HG02943 (cell line): ENCODE results near the gene CLRN3.

ENCODE experiments used
- ATAC-seq: cut with Tn5 transposase; IDR thresholded peaks from one replicate; pipeline ENCODE4 v1.9.1; 2021; ENCODE audit warnings: mild to moderate bottlenecking, low read depth, moderate library complexity; ENCODE audit not compliant: unreplicated experiment

CLRN3 gene

DNA sequence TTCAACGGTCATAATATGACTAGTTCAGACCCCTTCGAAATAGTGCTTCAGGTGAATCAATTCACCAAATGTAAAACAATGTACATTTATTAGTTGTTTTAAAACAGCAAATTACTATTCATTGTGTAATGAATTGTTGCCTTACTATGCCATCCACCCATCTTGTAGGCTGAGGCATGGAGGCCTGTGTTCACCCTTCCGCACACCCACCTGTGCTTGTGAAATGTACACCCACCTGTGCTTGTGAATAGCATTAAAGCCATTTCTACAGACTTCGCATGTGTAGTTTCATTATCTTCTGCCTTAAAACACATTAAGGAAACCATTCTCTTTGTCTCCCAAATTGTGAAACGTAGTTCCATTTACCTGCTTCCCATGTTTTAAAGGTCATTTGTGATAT is 16.8 kb downstream of the CLRN3 start:
- ATAC-seq, result no peak

DNA sequence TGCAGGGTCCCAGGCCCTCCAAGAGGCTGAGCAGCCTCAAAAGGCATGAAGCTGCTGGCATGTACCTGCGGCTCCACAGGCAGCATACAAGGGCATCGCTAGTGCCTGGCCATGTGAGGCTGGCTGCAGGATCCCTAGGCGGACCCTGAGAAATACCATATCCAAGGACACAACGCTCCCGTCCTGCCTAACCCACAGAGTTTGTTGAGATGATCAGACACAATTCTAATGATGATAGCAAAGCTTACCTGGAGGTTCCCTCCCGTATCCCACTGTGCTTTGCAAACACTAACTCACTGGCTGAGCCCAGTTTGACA is 17.3 kb downstream of the CLRN3 start:
- no peak for ATAC-seq

DNA sequence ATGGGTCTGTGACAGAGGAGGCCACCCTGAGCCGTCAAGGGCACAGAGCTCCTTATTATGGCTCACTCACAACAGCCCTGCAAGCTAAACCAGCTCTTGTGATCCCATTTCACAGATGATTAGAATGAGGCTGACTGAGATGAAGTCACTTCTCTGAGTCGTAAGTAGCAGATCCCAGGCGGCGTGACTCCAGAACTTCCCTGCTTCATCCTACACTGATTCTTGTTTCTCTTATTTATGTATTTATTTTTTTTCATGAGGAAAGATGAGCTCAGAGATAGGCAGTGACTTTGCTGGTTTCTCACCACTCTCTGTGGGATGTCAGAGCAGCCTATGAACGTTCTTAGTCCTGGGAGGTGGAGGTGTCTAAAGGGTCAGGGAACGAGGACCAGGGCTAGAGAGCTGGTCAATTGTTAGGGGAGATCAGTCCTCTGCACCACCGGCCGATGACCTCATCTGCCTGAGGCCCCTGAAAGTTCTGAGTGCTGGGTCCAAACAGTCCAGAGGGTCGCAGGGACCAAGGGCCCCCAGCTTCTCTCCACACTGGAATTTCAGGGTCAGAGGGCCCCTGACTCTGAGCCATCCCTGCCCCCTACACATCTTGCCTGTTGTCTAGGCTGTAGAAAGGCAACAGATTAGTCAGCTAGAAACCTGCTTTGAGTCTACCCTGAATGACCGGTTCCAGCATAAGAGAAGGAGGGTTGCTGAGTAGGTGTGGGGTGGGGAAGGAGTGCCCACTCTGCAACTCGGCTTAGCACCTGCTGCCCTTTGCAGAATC is 17.9 kb downstream of the CLRN3 start:
- ATAC-seq, result no peak

DNA sequence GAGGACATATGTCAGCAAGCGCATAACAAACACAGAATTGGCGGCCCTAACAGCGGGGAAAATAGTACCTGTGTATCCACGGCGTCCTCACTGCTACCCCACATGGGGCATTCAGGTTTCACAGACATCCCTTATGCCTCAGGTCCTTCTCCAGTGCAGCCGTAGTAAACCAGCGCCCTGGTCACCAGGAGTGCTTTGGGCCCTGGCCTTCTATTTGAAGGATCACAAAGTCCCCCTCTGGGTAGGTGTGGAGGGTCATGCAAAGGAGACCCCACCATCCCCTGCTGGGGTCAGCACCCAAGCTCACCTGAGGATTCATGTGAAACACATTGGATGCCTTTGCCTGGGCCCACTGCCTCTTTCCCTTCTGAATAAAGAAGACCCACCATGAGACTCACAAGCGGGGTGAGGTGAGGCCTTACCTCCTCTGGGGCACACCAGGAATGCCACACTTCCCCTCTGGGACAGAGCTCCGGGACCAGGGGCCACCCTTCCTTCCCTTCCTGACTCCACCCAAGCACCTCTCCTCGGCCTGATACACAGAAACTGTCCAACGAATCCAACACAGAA is 18.8 kb downstream of the CLRN3 start:
- ATAC-seq, result no peak

DNA sequence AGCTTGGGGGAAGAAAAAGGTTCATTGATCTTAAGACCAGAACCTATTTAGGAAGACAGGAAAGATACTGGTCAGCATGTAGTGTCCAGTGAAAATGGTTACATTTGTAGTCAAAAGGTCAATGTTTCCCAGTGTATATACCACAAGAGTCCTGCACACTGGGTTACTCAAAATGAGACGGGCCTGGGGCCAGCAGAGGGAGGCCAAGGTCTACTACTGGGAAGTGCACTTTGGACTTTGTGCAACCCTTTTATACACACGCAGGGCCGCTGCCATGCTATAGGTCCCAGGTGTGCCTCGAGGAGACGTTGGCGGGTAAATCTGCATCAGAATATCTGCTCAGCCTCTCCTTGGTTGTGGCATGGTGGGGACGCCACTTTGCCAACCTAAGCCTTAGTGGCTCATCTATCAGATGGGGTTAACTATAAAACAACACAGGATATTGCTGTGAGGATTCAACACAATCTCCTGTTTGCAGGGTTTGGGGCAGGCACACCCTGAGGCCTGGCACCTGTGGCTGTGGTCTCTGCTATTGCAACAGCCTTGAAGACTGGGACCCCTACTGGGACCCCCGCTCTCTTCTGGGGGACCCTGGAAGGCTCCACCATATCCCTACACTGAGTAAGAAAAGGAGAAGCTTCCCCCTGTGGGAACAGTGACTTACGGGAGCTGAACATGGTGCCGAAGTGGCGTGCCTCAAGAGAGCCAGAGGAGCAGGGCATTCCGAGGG is 19.7 kb downstream of the CLRN3 start:
- no peak for ATAC-seq

DNA sequence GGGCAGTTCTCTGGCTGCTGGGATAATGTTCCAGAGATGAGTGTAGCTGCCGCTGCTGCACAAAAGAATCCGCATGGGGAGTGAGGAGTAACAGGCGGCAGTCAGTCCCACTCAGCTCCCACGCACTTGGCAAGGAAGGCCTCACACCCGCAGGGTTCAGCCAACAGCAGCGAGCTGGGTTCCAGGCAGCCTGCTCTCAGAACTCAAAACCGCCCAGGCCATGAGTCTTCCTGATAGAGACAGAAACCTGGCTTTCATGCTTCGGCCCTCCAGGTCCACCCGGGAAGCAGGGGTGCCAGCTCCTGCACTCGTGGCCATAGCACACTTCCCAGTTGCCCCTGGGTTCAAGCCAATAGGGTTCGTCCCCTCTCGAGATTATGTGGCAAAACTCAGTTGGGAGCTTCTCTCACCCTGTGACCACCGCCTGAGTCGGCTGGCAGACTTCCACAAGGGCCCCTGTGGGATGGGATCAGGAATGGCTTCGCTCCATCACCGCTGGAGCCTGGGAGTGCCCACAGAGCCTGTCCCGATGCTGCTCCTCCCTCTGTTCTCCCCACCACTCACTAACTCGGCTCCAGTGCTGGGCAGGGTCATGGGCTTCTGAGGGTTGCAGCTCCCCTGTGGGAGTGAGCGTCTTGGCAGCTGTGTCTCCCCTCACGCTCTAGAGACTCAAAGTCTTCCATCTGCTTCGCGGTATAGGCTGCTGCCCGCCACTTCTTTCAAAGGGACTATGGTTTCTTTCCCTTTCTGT is 20.6 kb downstream of the CLRN3 start:
- ATAC-seq, result no peak

DNA sequence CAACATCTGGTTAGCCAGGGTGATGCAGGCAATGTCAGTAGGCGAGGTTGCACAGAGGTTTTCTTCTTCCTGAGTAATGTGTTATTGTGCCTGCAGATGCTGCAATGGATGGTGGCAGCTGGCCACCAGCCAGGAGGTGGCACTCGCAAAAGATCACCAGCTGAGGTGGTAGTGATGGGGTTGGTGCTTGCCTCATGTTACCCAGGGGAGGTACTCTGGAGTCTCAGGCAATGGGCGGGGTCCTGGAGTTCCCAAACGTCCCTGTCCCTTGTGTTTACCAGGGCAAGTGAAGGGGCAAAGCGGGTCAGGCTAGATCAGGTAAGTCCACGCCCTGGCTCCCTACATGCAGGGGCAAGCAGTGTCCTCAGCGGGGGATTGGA is 21.1 kb downstream of the CLRN3 start:
- no peak for ATAC-seq

DNA sequence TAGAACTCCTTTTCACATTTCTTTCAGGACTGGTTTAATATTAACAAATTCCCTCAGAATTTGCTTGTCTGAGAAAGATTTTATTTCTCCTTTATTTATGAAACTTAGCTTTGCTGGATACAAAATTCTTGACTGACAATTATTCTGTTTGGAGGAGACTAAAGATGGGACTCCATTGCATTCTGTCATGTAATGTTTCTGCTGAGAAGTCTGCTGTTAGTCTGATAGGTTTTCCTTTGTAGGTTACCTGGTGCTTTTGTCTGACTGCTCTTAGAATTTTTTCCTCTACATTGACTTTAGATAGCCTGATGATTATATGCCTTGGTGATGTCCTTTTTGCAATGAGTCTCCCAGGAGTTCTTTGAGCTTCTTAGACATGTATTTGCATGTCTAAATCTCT is 23.4 kb downstream of the CLRN3 start:
- ATAC-seq, result no peak

DNA sequence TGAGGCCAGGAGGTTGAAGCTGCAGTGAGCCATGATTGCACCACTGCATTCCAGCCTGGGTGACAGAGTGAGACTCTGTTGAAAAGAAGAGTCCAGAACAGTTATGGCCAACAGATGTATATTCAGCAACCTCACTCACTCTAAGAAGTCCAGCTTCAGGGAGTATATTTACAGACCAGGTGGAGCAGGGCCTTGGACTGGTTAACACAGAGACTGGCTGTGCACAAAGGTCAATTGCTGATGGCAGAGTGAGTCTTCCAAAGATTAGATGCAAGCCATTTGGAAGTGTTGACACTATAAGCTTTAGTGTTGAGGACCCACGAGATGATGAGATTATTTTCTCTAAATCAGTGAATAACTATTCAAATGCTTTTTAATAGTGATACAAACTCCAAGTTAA is 24.9 kb downstream of the CLRN3 start:
- no peak for ATAC-seq

DNA sequence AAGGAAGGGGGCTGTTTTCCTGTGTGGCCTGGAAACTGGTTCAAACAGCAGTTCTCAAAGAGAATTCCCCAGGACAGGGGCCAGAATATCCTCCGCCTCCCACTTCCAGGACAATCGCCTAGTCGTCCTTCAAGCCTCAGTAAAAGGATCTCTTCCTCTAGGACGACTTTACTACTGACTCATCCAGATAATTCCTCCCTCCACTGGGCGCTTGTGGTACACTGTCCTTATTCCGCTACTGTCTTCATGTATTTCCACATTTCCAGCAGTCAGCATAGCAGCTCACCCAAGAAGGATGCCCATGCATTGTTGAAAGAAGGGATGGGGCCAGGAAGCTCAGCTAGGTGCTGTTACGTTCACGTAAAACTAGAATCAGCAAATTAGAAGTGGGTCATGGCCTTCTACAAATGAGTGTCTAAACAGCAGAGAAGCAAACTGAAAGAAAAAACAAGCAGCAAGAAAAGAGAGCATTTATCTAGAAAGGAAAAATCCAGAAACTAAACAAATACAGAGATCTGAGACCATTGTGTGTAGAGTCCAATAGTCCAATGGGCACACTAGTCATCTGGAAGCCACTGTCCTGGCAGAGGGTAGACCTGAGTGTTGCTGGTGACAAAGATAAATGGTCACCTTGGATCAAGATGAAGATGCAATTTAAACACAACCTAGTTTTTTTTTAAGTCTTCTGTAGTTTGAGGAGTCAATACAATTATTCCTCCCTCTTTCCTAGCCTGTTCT is 26.3 kb downstream of the CLRN3 start:
- no peak for ATAC-seq

DNA sequence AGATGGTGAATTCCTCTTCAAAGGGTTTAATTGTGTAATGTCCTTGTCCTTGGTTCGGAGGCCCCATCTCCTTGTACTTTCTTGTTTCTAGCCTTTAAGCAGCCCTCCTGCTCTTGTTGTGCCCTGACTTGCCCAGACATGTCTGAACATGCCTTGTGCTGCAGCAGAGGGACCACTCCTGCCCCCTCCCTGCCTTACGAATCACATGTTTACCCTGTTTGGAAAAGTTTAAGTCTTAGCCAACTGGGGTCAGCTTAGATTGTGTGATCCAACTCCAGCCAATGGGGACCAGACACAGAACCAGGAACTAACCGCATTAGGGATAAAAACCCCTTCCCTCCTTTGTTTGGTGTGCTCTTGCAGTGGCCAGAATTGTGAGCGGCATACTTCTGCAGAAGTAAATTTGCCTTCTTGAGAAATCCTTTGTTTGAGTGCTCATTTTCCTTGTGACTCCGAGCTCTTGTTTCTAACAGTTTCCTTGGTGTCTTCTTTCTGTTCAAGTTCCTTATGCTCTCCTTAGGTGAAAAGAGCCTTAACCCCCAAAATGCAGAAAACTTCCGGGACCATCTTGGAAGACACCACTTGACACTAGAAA is 29.4 kb downstream of the CLRN3 start:
- no peak for ATAC-seq

DNA sequence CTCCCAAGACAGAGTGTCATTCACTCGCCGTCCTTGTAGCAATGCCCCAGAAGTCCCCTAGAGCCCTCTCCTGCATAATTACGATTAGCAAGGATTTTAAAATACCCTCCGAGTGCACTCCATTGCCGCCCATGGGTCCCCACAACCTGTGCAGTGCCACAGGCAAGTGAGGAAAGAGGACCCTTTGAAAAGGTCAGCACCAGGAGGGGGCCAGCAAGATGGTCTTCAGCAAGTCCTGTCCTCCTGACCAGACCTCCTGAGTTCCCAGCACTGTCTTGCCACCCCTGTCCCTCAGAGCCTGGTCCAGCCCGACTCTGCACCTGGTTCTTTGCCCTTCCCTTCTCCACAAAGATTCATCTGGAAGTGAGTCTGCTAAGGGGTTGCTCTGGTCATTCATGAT is 32.1 kb downstream of the CLRN3 start:
- ATAC-seq, result no peak

DNA sequence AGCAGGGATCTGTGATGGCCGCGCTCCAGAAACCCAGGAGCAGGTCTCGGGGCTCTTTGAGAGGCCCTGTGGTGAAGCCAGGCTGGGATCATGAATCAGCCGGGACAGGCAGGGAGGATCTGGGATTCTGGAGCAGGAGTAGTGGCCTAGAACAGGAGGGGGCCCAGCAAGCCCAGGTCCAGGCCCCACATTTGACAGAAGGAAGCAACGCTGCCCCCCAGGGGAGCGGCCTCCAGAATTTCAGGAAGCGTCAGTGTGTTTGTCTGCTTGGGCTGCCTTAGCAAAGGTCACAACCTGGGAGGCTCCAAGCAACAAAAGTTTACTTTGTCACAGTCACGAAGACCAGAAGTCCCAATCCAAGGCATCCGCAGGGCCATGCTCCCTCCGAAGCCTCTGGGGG is 36.8 kb downstream of the CLRN3 start:
- ATAC-seq, result no peak

DNA sequence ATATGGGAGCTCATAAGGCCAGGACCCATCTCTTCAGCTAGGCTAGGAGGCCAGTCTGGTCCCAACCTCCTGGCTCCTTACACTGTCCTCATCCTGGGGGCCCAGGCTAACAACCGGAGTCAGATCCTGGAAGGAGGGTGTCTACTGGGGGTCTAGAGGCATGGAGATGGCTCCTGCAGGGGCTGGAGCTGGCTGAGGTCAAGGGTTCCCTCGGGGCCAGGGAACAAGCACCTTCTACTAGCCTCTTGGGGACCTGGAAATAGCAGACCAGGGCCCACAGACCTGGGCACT is 37.2 kb downstream of the CLRN3 start:
- no peak for ATAC-seq

DNA sequence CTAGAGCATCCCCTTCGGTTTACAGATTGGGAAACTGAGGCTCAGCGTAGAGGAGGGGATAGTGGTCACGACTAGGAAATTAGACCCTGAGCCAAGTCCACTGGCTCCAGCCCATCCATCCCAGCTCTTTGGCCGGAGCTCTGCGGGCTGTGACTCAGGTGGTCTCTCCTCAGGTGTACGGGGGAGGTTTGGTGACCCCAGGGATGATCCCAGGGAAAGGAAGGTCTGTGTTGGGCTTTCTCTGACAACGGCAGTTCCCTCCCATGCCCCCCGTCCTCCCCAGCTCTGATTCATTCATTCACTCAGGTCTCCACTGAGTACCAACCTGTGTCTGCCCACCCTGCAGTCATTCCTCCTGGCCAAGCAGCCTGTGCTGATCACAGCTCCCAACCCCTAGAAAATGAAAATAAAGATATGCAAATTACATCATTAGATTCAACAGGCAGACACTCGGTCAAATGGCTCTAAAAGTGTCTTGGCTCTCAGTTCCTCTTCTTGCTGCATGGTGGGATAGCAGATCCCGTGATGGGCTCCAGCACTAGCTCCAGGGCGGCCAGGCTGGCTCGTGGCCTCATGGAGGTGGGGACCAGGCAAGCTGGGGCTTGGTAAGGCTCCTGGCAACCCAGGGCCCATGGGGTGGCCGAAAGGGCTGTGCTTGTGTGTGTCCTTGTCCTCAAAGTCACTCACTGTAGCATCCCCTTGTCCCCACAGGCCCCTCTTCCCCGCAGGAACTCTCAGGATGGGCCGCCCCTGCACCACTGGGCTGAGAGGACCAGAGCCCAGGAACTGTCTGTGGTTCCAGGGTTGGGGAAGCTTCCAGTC is 37.8 kb downstream of the CLRN3 start:
- peak; percentile 56 for ATAC-seq

DNA sequence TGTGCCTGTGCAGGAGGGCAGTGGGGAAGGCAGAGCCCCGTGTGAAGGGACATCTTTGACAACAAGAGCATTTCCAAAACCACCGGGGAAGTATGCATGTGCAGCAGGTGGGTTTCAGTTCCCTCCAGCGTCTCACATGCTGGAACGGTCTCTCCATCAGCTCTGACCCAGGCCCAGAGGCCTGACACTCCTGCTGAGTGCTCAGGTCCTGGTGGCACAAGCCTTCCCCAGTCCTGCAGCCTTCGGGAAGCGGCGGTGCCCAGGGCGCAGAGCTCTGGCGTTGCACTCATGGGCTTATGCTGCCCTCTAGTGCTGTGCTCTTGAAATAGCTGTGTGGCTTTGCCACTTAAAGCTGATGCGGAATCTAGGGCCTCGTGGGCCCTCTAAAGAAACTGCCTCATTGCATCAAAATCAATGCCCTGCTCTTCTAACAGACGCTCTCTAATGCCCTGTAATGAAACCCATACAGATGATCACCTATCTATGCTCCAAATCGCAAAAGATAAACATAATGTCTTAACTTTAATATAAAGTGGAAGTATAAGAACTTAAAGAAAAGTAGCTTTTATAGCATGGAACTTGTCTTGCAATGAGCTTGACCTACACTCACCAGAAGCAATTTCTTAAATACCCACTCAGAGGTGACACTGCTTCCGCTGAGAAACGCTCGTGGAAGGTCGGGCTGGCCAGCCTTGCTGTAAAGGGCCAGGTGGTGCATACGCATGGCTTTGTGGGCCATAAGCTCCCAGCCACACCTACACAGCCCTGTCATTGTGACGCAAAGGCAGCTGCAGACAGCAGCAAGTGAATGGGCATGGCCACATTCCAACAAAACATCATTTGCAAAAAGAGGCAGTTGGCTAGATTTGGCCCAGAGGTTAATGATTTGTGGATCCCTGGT is 38.6 kb downstream of the CLRN3 start:
- peak; percentile 54 for ATAC-seq

DNA sequence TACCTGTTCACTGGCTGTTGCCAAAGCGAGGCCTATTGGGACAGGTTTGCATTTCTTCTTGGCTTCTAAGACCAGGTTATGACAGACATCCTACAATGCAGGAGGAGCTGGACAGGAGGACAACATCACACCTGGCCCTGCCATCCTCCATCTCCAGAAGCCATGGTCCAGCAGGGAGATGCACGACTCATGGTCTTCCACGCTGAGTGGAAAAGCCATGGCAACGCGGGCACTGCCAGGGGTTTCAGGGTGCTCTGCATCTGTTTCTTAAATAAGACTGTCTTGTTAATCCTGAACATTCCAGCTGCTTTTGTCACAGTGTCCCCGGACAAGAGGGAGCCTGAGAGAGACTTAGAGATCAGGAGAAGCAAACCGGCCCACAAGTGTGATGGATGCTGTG is 40.3 kb downstream of the CLRN3 start:
- no peak for ATAC-seq

DNA sequence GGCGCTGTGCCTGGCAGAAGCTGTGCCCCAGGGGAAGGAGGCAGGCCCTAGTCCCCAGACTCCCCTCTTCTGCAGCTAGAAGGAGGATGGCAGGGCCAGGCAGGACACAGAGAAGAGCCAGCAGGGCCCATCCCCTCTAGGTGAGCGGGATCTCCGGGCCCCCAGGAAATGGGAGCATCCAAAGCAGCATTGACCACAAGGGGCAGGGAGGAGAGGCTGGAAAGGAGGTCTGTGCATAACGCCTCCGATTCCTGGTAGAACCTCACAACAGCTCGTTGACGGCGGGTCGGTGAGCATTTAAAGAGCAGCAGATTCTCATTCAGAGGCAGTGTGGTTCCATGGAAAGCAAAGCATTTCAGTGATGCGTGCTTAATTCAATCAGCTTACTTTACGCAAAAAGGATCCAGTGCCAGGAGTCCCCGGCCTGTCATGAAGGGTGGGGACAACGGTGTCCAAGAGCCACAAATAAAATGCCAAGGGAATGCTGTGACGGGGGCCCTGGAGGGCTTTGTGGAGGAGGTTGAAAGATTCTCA is 41.0 kb downstream of the CLRN3 start:
- ATAC-seq, result no peak
